ENCODE measurements around the gene MDM4. TPM values are rescaled to one million over a fixed set of nuclear protein-coding genes. Genes with fewer than 3 reads are reported as not detected.
A peak's percentile ranks its signal among the peaks of the same experiment; 100 is the strongest.

Gene MDM4
- total RNA-seq, 4 donors from 2014 or later: 13.2 to 62.8 (median 23.8) TPM

GRCh38 chr1:204503122-204503912, 12.9 kb upstream of the MDM4 start:
- Histone ChIP-seq H3K36me3 (no peaks in the 10 kb centered on the region), H3K9me3 (no peaks in the 10 kb centered on the region), H3K27ac (no peak overlapping the region), H3K27me3 (no peaks in the 10 kb centered on the region), H3K4me3 (no peak overlapping the region), H3K4me1 (peaks cover 0 to 34% (median 3%) of the 10 kb centered on the region in 3 donors)
- intact Hi-C loops (cut with DNase I): loop anchor here (5.0 kb wide), 1 partner anchor 71 kb away; no protein-coding TSS in a partner anchor
- DNase-seq: no peak
- TF ChIP-seq CTCF (IDR thresholded peaks at IDR 0.05) (peak in 5 of 6 experiments; percentile 73 to 89 (median 84)), POLR2A (IDR thresholded peaks at IDR 0.05) (no peak)
- 19% methylated on average over 7 of the region's 7 CpGs for WGBS, 2 donors

GRCh38 chr1:204503913-204504519, 12.2 kb upstream of the MDM4 start:
- WGBS, 2 donors: 81 to 83% methylated on average over 4 of the region's 4 CpGs
- TF ChIP-seq POLR2A (IDR thresholded peaks at IDR 0.05) (no peak), CTCF (IDR thresholded peaks at IDR 0.05) (no peak)
- intact Hi-C loops (cut with DNase I): loop anchor here (5.0 kb wide), 1 partner anchor 72 kb away; no protein-coding TSS in a partner anchor

GRCh38 chr1:204505674-204506200, 10.5 kb upstream of the MDM4 start:
- H3K4me3 ChIP-seq: peak overlapping the region; percentile 30 to 69 (median 56)
- TF ChIP-seq POLR2A (IDR thresholded peaks at IDR 0.05) (no peak), CTCF (IDR thresholded peaks at IDR 0.05) (no peak)
- no peaks in the 10 kb centered on the region for H3K9me3 ChIP-seq
- no peak for DNase-seq
- H3K36me3 ChIP-seq: no peaks in the 10 kb centered on the region
- H3K27me3 ChIP-seq: no peaks in the 10 kb centered on the region
- intact Hi-C loops (cut with DNase I): no loop called here
- peaks cover 0 to 34% (median 3%) of the 10 kb centered on the region in 3 donors for H3K4me1 ChIP-seq
- WGBS, 2 donors: 0% methylated on average over 4 of the region's 4 CpGs
- peak overlapping the region; percentile 54 to 92 (median 88) for H3K27ac ChIP-seq

More at GRCh38 chr1:204503913-204504519, 12.2 kb upstream of the MDM4 start:
- H3K9me3 ChIP-seq: no peaks in the 10 kb centered on the region
- peaks cover 0 to 34% (median 3%) of the 10 kb centered on the region in 3 donors for H3K4me1 ChIP-seq
- no peak overlapping the region for H3K27ac ChIP-seq
- no peaks in the 10 kb centered on the region for H3K27me3 ChIP-seq
- H3K36me3 ChIP-seq: no peaks in the 10 kb centered on the region
- H3K4me3 ChIP-seq: no peak overlapping the region
- no peak for DNase-seq

GRCh38 chr1:204506201-204506968, 9.8 kb upstream of the MDM4 start:
- intact Hi-C loops (cut with DNase I): no loop called here
- DNase-seq: no peak

More at GRCh38 chr1:204506201-204506968, 9.8 kb upstream of the MDM4 start:
- TF ChIP-seq POLR2A (IDR thresholded peaks at IDR 0.05) (no peak), CTCF (IDR thresholded peaks at IDR 0.05) (peak in 1 of 6 experiments; percentile 2)
- H3K27me3 ChIP-seq: no peaks in the 10 kb centered on the region
- H3K36me3 ChIP-seq: no peaks in the 10 kb centered on the region
- H3K4me3 ChIP-seq: peak overlapping the region; percentile 30 to 69 (median 56)
- WGBS, 2 donors: 1% methylated on average over 27 of the region's 27 CpGs
- H3K4me1 ChIP-seq: peaks cover 0 to 34% (median 3%) of the 10 kb centered on the region in 3 donors
- H3K27ac ChIP-seq: peak overlapping the region; percentile 54 to 92 (median 88)
- no peaks in the 10 kb centered on the region for H3K9me3 ChIP-seq

All from esophagus squamous epithelium (tissue), 5 donors.